NCI-H526 treated with DMSO at 0.1 percent for 48 hours (cell line): ENCODE data around the gene SLC30A9.

ENCODE experiments used
- DNase-seq: peaks from one replicate; lab custom pipeline; 2025; lab: John Stamatoyannopoulos, UW

The SLC30A9 gene

GRCh38 chr4:41999321-41999720 lies 9.0 kb downstream of the SLC30A9 start:
- no peak for DNase-seq

GRCh38 chr4:42008011-42008786 lies 17.9 kb downstream of the SLC30A9 start:
- DNase-seq = no peak

GRCh38 chr4:42015438-42015837 lies 25.1 kb downstream of the SLC30A9 start:
- no peak for DNase-seq

- DNase-seq = no peak
These were observed 28.1 kb downstream of the SLC30A9 start for GRCh38 chr4:42018451-42018850.

- no peak for DNase-seq
These were observed 58.1 kb downstream of the SLC30A9 start for GRCh38 chr4:42048394-42048793.

GRCh38 chr4:42050516-42051249 lies 60.4 kb downstream of the SLC30A9 start:
- no peak for DNase-seq

- DNase-seq = no peak
These were observed 76.1 kb downstream of the SLC30A9 start for GRCh38 chr4:42066402-42066801.

- DNase-seq = no peak
These were observed 76.9 kb downstream of the SLC30A9 start for GRCh38 chr4:42067264-42067663.

GRCh38 chr4:42070463-42070862 lies 80.1 kb downstream of the SLC30A9 start:
- DNase-seq = no peak

- no peak for DNase-seq
These were observed 84.0 kb downstream of the SLC30A9 start for GRCh38 chr4:42074294-42074693.

- no peak for DNase-seq
These were observed 88.0 kb downstream of the SLC30A9 start for GRCh38 chr4:42078184-42078801.

GRCh38 chr4:42080306-42080705 lies 90.0 kb downstream of the SLC30A9 start:
- no peak for DNase-seq

GRCh38 chr4:42083816-42084215 lies 93.5 kb downstream of the SLC30A9 start:
- DNase-seq = no peak

GRCh38 chr4:42088386-42088785 lies 98.1 kb downstream of the SLC30A9 start:
- no peak for DNase-seq

- no peak for DNase-seq
These were observed 111.2 kb downstream of the SLC30A9 start for GRCh38 chr4:42101446-42101975.

GRCh38 chr4:42104521-42104920 lies 114.2 kb downstream of the SLC30A9 start:
- no peak for DNase-seq

- DNase-seq = no peak
These were observed 122.5 kb downstream of the SLC30A9 start for GRCh38 chr4:42112846-42113245.

GRCh38 chr4:42119886-42120285 lies 129.6 kb downstream of the SLC30A9 start:
- DNase-seq = no peak

GRCh38 chr4:42122237-42122636 lies 131.9 kb downstream of the SLC30A9 start:
- DNase-seq = no peak

GRCh38 chr4:42123071-42123644 lies 132.8 kb downstream of the SLC30A9 start:
- no peak for DNase-seq

GRCh38 chr4:42132099-42132498 lies 141.8 kb downstream of the SLC30A9 start:
- no peak for DNase-seq

- DNase-seq = no peak
These were observed 142.7 kb downstream of the SLC30A9 start for GRCh38 chr4:42133006-42133405.
